ENCODE data around the gene KAT2A. TPM values are rescaled to one million over a fixed set of nuclear protein-coding genes. Genes with fewer than 3 reads are reported as not detected.

The KAT2A gene
- total RNA-seq, result 10 to 100 TPM; 22.7 to 55.8 (median 54.4) TPM

DNA sequence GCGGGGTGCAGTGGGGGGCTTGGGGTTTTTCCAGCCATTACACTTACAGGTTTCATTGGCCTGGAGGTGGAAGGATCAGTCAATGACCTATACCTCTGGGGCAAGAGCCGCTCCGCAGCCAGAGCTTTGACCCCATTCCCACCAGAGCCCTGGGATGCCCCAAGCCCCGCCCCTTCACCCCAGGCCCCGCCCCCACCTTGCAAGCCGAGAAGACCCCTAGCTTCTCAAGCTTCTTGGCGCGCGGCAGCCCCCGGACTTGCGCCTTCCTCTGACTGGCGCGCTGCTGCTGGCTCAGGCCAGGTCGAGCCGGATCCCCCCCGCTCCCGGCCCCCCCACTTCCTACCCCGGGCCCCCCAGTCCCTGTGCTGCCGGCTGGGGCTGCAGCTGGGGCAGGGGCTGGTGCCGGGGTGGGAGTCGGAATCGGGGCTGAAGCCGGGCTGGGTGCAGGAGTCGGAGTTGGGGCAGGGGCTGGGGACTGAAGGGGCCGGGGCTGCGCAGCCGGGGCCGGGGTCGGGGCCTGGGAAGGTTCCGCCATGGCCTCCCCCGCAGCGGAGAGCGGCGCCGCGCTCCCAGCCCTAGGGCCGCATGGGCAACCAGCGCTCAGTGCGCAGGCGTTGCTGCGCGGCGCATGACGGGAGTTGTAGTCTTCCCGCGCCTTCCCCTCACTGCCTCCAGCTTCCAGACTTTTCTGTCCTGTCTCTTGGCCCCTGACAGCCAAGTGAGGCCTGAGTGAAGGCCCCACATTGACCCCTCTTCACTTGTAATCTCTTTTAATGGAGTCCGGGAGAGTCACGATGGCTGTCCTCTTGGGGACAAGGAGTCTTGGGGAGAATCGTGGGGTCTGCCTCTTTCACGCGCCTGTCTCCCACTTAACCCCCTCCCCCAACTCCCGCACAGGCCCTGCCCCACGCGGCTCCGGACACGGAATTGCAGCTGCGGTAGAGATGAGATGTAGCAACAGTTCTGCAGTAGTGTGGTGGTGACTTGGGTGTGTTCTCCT, at the start of gene KAT2A:
KAT2A (minus strand) TSS at position 598 of the 1,000 bp plus-strand sequence; CDS start at position 535, 63 bp downstream.
- no peaks in the 10 kb centered on the region for H3K36me3 ChIP-seq
- no peaks in the 10 kb centered on the region for H3K9me3 ChIP-seq
- H3K27ac ChIP-seq, result peak within 1 kb of the TSS; percentile 13 to 61
- DNase-seq (ENCODE audit: low spot score in 2 of 2), result peak in 1 of 2 donors; percentile 65
- TF ChIP-seq POLR2AphosphoS5 (IDR thresholded peaks at IDR 0.05) (peak in 1 of 3 donors; percentile 28), POLR2A (IDR thresholded peaks at IDR 0.05) (no peak)
- peaks cover 0 to 4% of the 10 kb centered on the region in 2 donors for H3K4me1 ChIP-seq
- intact Hi-C loops (cut with DNase I; ENCODE audit: low total_unique reads), result no loop called here
- peak within 1 kb of the TSS; percentile 76 to 84 (median 83) for H3K4me3 ChIP-seq
- H3K27me3 ChIP-seq, result no peaks in the 10 kb centered on the region

DNA sequence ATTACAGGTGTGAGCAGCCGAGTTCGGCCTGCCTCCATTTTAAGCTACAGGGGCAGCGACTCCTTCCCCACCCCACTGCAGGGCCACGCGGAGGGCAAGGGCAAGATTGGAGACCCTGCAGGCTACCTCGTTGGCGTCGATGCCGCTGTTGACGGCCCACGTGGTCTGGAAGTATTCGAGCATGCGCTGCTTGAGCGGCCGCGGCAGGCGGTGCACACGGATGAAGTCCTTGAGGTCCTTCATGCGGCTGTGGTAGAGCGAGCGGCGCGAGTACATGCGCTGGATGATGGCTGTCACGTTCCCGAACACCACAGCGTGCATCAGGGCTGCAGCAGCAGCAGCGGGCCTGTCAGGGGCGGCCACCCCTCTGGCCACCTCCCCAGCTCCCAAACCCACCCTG, 48.2 kb upstream of the KAT2A start:
- DNase-seq (ENCODE audit: low spot score in 2 of 2), result no peak
- Histone ChIP-seq H3K4me3 (no peak overlapping the region), H3K9me3 (no peaks in the 10 kb centered on the region), H3K27ac (no peak overlapping the region), H3K27me3 (no peaks in the 10 kb centered on the region), H3K36me3 (no peaks in the 10 kb centered on the region), H3K4me1 (no peaks in the 10 kb centered on the region)
- TF ChIP-seq, protein P1, sequence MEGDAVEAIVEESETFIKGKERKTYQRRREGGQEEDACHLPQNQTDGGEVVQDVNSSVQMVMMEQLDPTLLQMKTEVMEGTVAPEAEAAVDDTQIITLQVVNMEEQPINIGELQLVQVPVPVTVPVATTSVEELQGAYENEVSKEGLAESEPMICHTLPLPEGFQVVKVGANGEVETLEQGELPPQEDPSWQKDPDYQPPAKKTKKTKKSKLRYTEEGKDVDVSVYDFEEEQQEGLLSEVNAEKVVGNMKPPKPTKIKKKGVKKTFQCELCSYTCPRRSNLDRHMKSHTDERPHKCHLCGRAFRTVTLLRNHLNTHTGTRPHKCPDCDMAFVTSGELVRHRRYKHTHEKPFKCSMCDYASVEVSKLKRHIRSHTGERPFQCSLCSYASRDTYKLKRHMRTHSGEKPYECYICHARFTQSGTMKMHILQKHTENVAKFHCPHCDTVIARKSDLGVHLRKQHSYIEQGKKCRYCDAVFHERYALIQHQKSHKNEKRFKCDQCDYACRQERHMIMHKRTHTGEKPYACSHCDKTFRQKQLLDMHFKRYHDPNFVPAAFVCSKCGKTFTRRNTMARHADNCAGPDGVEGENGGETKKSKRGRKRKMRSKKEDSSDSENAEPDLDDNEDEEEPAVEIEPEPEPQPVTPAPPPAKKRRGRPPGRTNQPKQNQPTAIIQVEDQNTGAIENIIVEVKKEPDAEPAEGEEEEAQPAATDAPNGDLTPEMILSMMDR (IDR thresholded peaks at IDR 0.05), result no peak
- TF ChIP-seq POLR2AphosphoS5 (IDR thresholded peaks at IDR 0.05) (no peak), POLR2A (IDR thresholded peaks at IDR 0.05) (no peak)
- intact Hi-C loops (cut with DNase I; ENCODE audit: low total_unique reads), result no loop called here

DNA sequence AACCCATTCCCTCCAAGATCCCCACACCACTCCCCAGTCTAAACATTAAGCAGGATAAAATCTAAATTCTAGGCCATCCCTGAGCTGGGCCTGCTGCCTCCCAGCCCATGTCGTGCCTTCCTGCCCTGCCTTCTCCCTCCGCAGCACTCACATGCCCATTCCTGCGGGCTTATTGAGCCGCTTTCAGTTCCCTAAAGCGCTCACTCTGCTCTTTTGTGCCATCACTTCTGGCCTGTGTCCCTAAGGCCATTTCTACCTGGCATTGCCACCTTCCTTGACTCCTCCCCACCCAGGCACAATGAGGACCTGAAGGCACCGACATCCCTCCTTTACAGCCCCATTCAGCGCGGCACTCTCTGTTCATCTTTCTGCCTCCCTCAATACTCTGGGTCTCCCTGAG, 46.6 kb upstream of the KAT2A start:
- TF ChIP-seq POLR2AphosphoS5 (IDR thresholded peaks at IDR 0.05) (no peak), POLR2A (IDR thresholded peaks at IDR 0.05) (no peak)
- TF ChIP-seq, protein P1 (IDR thresholded peaks at IDR 0.05), result no peak
- Histone ChIP-seq H3K27ac (no peak overlapping the region), H3K4me3 (no peak overlapping the region), H3K27me3 (no peaks in the 10 kb centered on the region), H3K4me1 (no peaks in the 10 kb centered on the region), H3K9me3 (no peaks in the 10 kb centered on the region), H3K36me3 (no peaks in the 10 kb centered on the region)
- intact Hi-C loops (cut with DNase I; ENCODE audit: low total_unique reads), result no loop called here
- no peak for DNase-seq (ENCODE audit: low spot score in 2 of 2)

DNA sequence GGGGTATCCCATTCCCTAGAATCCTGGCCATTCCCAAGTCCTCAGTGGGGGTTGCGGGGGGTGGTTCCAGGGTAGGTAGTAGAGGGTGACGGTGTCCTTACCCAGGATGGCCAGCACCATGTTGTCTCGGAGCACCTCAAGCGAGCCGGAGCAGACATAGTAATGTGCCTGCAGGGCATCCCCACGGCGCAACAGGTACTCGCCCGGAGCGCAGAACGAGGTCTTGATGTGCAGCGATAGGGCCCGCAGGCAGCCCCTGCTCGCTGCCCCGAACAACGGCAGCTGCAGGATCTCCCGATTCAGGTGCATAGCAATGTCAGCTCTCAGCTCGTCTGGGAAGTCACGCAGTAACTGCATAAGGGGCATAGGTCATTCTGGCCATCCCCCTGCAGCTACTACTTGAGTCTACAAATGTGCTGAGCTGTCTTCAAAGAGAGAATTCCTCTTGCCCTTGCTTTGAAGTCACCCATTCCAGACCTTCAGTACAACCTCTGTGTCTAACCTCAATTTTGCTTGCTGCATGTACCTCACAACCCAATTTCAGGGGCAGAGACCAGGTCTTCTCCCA, 45.1 kb upstream of the KAT2A start:
- Histone ChIP-seq H3K27ac (no peak overlapping the region), H3K4me1 (no peaks in the 10 kb centered on the region), H3K9me3 (no peaks in the 10 kb centered on the region), H3K27me3 (no peaks in the 10 kb centered on the region), H3K36me3 (no peaks in the 10 kb centered on the region), H3K4me3 (no peak overlapping the region)
- DNase-seq (ENCODE audit: low spot score in 2 of 2), result no peak
- intact Hi-C loops (cut with DNase I; ENCODE audit: low total_unique reads), result no loop called here
- TF ChIP-seq, protein P1 (IDR thresholded peaks at IDR 0.05), result no peak
- no peak for TF ChIP-seq POLR2A (IDR thresholded peaks at IDR 0.05)
- no peak for TF ChIP-seq POLR2AphosphoS5 (IDR thresholded peaks at IDR 0.05)

DNA sequence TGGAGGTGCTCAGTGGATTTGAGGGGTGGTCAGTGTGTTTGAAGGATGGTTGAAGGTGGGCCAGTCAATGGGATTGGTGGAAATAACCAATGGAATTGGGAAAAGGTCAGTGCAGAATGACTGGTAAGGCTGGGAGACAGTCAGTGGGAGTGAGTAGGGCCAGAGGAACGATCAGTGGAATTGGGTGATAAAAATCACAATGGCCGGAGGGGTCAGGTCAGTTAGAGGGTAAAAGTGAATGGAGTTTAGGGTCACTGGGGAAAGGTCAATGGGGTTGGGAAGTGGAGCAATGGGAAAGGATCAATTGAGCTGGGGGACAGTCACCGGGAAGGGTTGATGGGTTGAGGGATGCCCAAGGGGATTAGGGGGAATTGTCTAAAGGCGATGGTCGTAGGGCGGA, 44.6 kb upstream of the KAT2A start:
- H3K27me3 ChIP-seq, result no peaks in the 10 kb centered on the region
- no peaks in the 10 kb centered on the region for H3K4me1 ChIP-seq
- H3K36me3 ChIP-seq, result no peaks in the 10 kb centered on the region
- DNase-seq (ENCODE audit: low spot score in 2 of 2), result no peak
- H3K9me3 ChIP-seq, result no peaks in the 10 kb centered on the region
- intact Hi-C loops (cut with DNase I; ENCODE audit: low total_unique reads), result no loop called here
- TF ChIP-seq POLR2A (IDR thresholded peaks at IDR 0.05) (no peak), POLR2AphosphoS5 (IDR thresholded peaks at IDR 0.05) (no peak)
- TF ChIP-seq, protein P1 (IDR thresholded peaks at IDR 0.05), result no peak
- no peak overlapping the region for H3K27ac ChIP-seq
- H3K4me3 ChIP-seq, result no peak overlapping the region

Measured in breast epithelium (tissue), 4 donors.